Measurements from ENCODE around the gene GJC1. TPM values are rescaled to one million over a fixed set of nuclear protein-coding genes. Genes with fewer than 3 reads are reported as not detected.

GJC1 gene
- total RNA-seq, 4 donors from 2014 or later, result 3.1 to 18.6 (median 9.0) TPM

GRCh38 chr17:44837196-44837595, 7.1 kb upstream of the GJC1 start:
- 79 to 88% methylated on average over 2 of the region's 2 CpGs for WGBS, 2 donors
- TF ChIP-seq EP300 (IDR thresholded peaks at IDR 0.05), result no peak
- no peak for TF ChIP-seq CTCF (IDR thresholded peaks at IDR 0.05)
- no peak for TF ChIP-seq POLR2A (IDR thresholded peaks at IDR 0.05)

GRCh38 chr17:44832805-44833204, 2.7 kb upstream of the GJC1 start:
- H3K36me3 ChIP-seq, result no peaks in the 10 kb centered on the region
- DNase-seq (ENCODE audit: low spot score in 2 of 2), result no peak
- H3K9me3 ChIP-seq, result no peaks in the 10 kb centered on the region
- peaks cover 0 to 65% of the 10 kb centered on the region in 2 donors for H3K27me3 ChIP-seq
- H3K27ac ChIP-seq, result no peak overlapping the region
- no peak overlapping the region for H3K4me3 ChIP-seq
- H3K4me1 ChIP-seq, result peaks cover 0 to 22% (median 8%) of the 10 kb centered on the region in 4 donors
- 62 to 70% methylated on average over 5 of the region's 5 CpGs for WGBS, 2 donors
- TF ChIP-seq POLR2A (IDR thresholded peaks at IDR 0.05), result no peak

More at GRCh38 chr17:44837196-44837595, 7.1 kb upstream of the GJC1 start:
- no peak overlapping the region for H3K27ac ChIP-seq
- no peaks in the 10 kb centered on the region for H3K36me3 ChIP-seq
- H3K4me1 ChIP-seq, result no peaks in the 10 kb centered on the region
- H3K4me3 ChIP-seq, result no peak overlapping the region
- no peaks in the 10 kb centered on the region for H3K9me3 ChIP-seq
- H3K27me3 ChIP-seq, result peaks cover 0 to 38% of the 10 kb centered on the region in 2 donors
- DNase-seq (ENCODE audit: low spot score in 2 of 2), result no peak

GRCh38 chr17:44831371-44831770, 1.3 kb upstream of the GJC1 start:
- Histone ChIP-seq H3K36me3 (no peaks in the 10 kb centered on the region), H3K9me3 (no peaks in the 10 kb centered on the region), H3K27ac (no peak overlapping the region), H3K4me3 (no peak overlapping the region), H3K27me3 (peaks cover 0 to 80% of the 10 kb centered on the region in 2 donors), H3K4me1 (peaks cover 0 to 22% (median 8%) of the 10 kb centered on the region in 4 donors)
- 86 to 90% methylated on average over 12 of the region's 12 CpGs for WGBS, 2 donors
- DNase-seq (ENCODE audit: low spot score in 2 of 2), result no peak
- no peak for TF ChIP-seq CTCF (IDR thresholded peaks at IDR 0.05)
- no peak for TF ChIP-seq EP300 (IDR thresholded peaks at IDR 0.05)
- TF ChIP-seq POLR2A (IDR thresholded peaks at IDR 0.05), result no peak

DNA sequence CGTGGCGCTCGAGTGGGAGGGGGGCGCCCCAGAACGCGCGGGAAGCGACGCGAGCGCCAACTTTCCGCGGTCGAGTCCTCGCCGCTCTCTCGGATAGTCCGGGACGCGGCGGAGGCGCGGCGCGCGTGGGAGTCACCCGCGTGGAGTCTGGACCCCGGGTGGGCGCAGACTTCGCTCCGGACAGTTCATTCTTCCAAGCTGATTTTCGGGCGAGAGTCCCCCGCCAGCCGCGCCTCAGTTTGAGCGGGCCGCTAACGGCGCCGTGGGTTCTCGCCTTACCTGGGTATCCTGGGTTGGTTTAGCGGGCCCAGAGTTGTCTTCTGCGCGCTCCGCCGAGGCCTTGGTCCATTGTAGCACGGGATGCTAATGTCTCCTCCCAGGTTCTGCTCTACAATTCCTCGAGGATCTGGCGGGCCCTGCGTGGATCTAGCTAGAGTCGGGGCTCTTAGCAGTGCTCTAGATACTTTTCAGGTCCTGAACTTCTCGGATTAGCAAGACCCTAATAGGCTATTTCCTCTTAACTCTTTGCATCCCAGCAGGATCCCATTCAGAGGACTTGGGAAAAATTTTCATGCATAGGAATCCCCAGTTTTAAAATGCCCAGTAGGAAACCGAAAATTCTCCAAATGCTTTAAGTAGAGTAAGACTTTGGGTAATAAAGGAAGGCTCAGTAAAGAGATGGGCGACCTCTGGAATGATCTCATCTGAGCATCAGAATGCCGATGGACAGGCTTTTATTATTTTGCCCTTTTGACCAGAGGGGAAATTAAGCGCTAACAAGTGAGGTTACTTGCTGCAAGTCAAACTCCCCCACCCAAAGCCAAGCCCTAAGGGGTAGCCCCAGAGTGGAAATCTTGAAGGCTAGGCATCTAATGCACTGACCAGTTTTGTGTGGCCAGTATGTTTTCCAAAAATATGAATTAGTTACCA, 537 bp upstream of the GJC1 start:
- no peaks in the 10 kb centered on the region for H3K36me3 ChIP-seq
- H3K9me3 ChIP-seq, result no peaks in the 10 kb centered on the region
- TF ChIP-seq CTCF (IDR thresholded peaks at IDR 0.05), result no peak
- no peak for TF ChIP-seq EP300 (IDR thresholded peaks at IDR 0.05)
- TF ChIP-seq POLR2A (IDR thresholded peaks at IDR 0.05), result no peak
- no peak for DNase-seq (ENCODE audit: low spot score in 2 of 2)
- peak overlapping the region; percentile 45 to 86 (median 71) for H3K27ac ChIP-seq
- peaks cover 0 to 22% (median 8%) of the 10 kb centered on the region in 4 donors for H3K4me1 ChIP-seq
- H3K4me3 ChIP-seq, result peak overlapping the region; percentile 35 to 72 (median 52)
- 5 to 8% methylated on average over 28 to 29 of the region's 58 CpGs for WGBS, 2 donors
- peaks cover 0 to 87% of the 10 kb centered on the region in 2 donors for H3K27me3 ChIP-seq

DNA sequence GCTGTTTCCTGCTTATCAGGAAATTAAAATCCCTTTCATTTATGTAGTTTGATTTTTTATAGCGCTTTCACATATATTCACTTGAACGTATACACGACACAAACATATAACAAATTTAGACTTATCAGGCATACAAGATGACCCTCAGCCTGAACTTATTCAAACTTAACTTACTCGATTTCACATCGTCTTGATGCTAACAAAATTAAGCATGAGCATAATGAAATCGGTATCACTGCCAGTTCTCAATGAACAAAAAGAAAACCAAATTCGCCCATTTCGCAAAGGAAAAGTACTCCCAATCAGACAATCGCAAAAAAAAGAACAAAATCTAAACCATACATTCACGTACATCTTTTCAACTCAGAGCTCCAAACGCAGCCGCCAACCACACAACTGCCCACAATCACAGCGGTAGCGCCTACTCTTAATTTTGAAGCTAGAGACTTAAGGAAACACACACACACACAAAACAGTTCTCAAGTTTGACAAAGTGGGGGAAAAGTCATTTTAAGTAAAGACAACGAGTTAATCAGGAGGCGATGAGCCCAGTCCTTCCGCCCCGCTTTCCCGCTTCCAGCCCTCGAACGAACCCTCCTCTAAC, 1.1 kb downstream of the GJC1 start:
- peak overlapping the region; percentile 35 to 72 (median 50) for H3K4me3 ChIP-seq
- H3K36me3 ChIP-seq, result no peaks in the 10 kb centered on the region
- H3K27ac ChIP-seq, result peak overlapping the region in 3 of 4 donors; percentile 77 to 86 (median 86)
- no peak for DNase-seq (ENCODE audit: low spot score in 2 of 2)
- no peaks in the 10 kb centered on the region for H3K9me3 ChIP-seq
- peaks cover 0 to 92% of the 10 kb centered on the region in 2 donors for H3K27me3 ChIP-seq
- peaks cover 0 to 22% (median 8%) of the 10 kb centered on the region in 4 donors for H3K4me1 ChIP-seq
- peak in 1 of 2 donors; percentile 45 for TF ChIP-seq EP300 (IDR thresholded peaks at IDR 0.05)
- no peak for TF ChIP-seq CTCF (IDR thresholded peaks at IDR 0.05)
- 2 to 3% methylated on average over 21 of the region's 21 CpGs for WGBS, 2 donors

Measured in tibial nerve (tissue), 4 donors.